NCI-H1105 treated with DMSO at 0.1 percent for 48 hours (cell line): Measurements from ENCODE around the gene POU3F2.

Experiments used
- DNase-seq: peaks from one replicate; lab custom pipeline; 2025; lab: John Stamatoyannopoulos, UW

Gene POU3F2

GRCh38 chr6:98844244-98845210 is 10.2 kb downstream of the POU3F2 start:
- DNase-seq, result no peak

- DNase-seq, result peak; percentile 92
These were observed 11.0 kb downstream of the POU3F2 start for GRCh38 chr6:98845211-98846020.

- no peak for DNase-seq
These were observed 11.6 kb downstream of the POU3F2 start for GRCh38 chr6:98846021-98846380.

- no peak for DNase-seq
These were observed 13.0 kb downstream of the POU3F2 start for GRCh38 chr6:98847416-98847778.

- no peak for DNase-seq
These were observed 13.6 kb downstream of the POU3F2 start for GRCh38 chr6:98847779-98848538.

DNA sequence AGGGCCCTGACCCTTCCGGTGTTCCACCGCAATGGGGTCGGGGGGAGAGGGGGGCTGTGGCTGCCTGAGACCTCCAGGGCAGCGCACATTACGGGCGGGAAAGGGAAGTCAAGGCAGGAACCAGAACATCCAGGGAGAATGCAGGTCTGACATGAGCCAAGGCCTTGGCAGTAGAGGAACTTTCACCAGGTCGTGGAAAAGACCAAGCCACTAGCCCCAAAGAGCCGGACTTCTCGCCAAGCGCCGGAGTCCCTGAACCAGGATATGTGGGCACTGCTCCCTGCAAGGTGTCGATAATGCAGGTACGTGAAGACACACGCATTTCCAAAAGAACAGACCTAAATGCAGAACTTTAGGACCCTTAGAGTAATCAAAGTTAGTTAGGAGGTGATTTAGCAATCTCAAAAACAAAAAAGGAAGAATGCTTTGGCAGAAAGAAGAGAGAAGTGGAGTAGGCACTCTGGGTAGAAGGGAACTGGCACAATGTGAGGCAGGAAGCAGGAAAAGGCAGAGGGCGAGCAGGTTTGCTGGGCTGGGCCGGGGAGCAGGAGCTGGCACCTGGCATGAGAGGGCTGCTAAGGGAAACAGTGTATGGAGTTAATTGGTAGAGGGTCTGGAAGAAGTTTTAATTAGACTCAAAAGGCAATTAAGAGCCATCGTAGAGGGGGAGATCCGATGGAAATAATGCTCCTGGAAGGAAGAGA is 14.3 kb downstream of the POU3F2 start:
- peak; percentile 45 for DNase-seq

DNA sequence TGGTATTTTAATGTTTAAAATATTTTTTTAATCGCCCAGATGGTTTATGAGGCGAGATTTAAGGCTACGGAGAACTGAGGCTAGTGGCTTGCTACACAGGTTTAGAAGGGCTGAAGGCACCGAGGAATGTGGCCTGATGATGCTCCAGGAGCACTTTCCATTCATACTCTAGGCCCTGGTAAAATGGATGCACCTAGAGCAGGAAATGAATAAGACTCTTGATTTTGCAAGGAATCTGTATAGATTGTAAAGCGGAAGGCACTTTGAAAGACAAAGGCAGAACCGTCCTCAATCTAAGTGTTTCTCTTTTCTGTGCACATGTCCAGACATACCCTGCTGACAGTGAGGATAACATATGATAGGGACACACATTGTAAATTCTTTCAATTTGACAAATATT is 30.1 kb downstream of the POU3F2 start:
- DNase-seq, result no peak

DNA sequence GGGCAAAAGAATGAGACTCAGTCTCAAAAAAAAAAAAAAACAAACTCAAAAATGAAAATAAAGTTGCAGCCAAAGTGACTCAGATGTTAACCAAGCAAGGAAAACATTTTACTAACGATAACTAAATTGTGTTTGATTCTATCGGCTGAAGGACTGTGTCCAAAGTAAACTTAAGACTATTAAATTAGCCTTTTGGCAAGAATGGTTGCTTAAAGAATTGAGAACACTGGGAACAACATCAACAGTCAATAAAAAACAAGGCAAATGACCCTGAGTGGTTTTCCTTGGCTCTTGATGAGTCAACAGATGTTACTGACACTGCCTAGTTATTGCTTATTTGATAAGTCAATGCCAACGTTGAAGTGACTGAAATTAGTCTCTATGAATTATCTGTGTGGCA is 36.7 kb downstream of the POU3F2 start:
- peak; percentile 39 for DNase-seq

DNA sequence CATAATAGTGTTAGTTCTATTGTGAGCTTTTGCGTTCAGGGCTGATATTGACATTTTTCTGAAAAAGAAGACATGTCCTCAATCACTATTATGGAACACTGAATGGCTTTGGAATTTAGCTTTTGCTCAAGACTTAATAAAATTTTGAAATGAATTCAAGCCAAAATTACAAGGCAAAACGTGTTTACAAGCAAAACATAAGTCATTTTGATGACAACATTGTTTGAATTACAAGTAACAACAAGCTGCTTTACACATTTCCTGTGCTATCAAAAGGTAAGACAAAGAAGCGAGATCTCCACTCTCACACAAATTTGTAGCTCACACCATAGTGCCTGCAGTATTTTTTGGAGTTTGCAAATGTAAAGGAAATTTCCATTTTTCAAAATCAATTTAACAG is 37.4 kb downstream of the POU3F2 start:
- DNase-seq, result no peak

DNA sequence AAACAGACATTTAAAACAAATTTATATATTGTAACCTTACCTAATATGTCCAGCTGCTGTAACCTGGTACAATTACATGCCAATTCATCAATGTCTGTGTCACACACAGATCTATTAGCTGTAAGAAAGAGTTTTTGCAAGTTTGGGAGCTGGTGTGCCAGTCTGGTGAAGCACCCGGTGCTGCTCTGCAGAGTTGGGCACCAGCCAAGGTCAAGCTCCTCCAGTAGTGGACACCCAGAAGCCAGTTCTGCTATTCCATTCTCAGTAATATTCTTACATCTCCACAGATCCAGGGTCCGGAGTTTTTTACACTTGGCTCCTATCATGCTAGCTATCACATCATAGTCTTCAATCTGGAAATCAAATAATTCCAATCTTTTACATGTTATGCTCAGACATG is 41.0 kb downstream of the POU3F2 start:
- no peak for DNase-seq

- no peak for DNase-seq
These were observed 42.9 kb downstream of the POU3F2 start for GRCh38 chr6:98877250-98877649.

DNA sequence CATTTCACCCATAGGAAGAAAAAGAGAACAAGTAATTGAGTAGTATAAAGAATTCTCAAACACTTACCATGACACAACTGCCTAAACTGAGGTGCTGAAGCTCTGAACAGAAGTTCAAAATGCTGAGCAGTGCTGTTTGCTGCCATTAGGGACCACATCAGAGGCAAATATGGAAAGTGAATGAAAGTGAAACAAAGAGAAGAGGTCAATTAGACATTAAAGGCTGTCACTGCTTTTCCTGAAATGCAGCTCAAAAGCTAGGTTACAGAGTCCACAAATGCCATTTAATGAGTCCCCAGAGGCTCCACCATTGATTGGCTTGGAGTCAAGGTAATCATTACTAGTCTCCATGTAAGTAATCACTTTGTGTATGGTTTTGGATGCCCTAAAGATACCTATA is 46.1 kb downstream of the POU3F2 start:
- DNase-seq, result peak; percentile 40

DNA sequence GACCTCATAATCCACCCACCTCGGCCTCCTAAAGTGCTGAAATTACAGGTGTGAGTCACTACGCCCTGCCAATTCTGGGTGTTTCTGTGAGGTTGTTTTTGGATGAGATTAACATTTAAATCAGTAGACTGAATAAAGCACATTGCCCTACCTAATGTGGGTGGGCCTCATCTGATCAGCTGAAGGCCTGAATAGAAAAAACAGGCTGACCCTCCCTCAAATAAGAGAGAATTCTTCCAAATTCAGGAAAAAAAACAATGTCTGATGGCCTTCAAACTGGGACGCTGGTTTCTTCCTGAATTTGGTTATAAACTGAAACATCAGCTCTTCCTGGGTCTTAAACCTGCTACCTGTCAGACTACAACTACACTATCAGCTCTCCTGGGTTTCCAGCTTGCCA is 51.0 kb downstream of the POU3F2 start:
- DNase-seq, result no peak

GRCh38 chr6:98887650-98888049 is 53.3 kb downstream of the POU3F2 start:
- no peak for DNase-seq
